GM18870 (cell line): ENCODE data around the gene PTBP3.

Experiments
- ATAC-seq: cut with Tn5 transposase; IDR thresholded peaks from one replicate; pipeline ENCODE4 v1.9.1; 2021; ENCODE audit warnings: moderate library complexity; ENCODE audit not compliant: unreplicated experiment

Gene PTBP3

GRCh38 chr9:112173489-112174221 lies 159.8 kb downstream of the PTBP3 start:
- ATAC-seq = no peak

- no peak for ATAC-seq
Observed at GRCh38 chr9:112170968-112171367, 162.5 kb downstream of the PTBP3 start.

GRCh38 chr9:112170235-112170634 lies 163.2 kb downstream of the PTBP3 start:
- no peak for ATAC-seq

- ATAC-seq = no peak
Observed at GRCh38 chr9:112169368-112169767, 164.1 kb downstream of the PTBP3 start.

GRCh38 chr9:112168197-112168596 lies 165.2 kb downstream of the PTBP3 start:
- ATAC-seq = no peak
